Neural progenitor cell (in vitro differentiated cells): Measurements from ENCODE around the gene MAPKAPK3.
A peak's percentile ranks its signal among the peaks of the same experiment; 100 is the strongest.

Experiments
- EZH2 ChIP-seq: fragments of 200-600 bp; sonication (generic); IDR thresholded peaks from 2 replicates; pipeline ENCODE4 v1.6.1; 2017; ENCODE audit warnings: antibody characterized with exemption, mild to moderate bottlenecking, moderate library complexity
- TF ChIP-seq, protein P1 (sequence below): fragments of 200-600 bp; sonication (generic); IDR thresholded peaks from 2 replicates; pipeline ENCODE4 v1.5.1; 2017; ENCODE audit warnings: antibody characterized with exemption, mild to moderate bottlenecking

DNA sequence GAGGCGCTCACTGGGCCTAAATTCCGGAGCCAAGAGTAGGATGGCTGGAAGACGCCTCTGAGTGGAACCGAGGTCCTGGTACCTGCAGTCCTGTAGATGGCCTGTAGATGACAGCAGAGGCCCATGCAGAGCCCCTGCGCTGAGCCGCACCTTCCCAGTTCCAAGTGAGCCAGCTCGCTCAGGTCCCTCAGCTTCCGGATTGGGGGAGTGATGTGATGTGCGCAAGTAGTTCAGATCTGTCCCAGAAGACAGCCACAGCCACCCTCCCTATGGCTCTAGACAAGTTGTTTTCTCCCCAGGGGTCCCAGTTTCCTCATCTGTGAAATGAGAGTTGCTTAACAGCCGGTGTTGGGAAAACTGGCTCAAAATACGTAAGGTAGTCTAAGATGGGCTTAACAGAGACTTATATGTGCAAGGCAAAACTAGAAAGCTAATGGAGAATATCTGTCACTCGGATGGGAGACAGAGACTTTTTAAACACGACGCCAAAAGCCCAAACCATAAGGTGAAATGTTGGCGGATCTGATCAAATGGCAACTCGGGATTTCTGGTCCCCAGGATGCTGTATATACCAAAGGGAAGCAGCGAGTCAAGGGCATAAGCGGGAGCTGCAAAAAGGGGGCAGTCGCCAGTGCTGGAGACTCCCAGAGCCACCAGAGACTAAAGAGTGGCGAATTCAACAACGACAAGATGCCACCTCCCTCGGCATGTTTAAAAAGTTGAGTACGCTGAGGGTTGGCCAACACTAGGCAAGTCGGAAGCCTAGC is 765 bp upstream of the MAPKAPK3 start:
- TF ChIP-seq, protein P1, sequence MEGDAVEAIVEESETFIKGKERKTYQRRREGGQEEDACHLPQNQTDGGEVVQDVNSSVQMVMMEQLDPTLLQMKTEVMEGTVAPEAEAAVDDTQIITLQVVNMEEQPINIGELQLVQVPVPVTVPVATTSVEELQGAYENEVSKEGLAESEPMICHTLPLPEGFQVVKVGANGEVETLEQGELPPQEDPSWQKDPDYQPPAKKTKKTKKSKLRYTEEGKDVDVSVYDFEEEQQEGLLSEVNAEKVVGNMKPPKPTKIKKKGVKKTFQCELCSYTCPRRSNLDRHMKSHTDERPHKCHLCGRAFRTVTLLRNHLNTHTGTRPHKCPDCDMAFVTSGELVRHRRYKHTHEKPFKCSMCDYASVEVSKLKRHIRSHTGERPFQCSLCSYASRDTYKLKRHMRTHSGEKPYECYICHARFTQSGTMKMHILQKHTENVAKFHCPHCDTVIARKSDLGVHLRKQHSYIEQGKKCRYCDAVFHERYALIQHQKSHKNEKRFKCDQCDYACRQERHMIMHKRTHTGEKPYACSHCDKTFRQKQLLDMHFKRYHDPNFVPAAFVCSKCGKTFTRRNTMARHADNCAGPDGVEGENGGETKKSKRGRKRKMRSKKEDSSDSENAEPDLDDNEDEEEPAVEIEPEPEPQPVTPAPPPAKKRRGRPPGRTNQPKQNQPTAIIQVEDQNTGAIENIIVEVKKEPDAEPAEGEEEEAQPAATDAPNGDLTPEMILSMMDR = peak; percentile 96
- no peak for TF ChIP-seq EZH2
